IPS-18c (cell line): ENCODE measurements around the gene SPACA6.
"Not testable (repeated sequence)": the region's sequence is repeated elsewhere in the genome, so short reads cannot be mapped to it uniquely, and the experiment has no call there.

Experiments used
- H3K4me3 ChIP-seq: 2 replicates; pipeline ENCODE4 v1.7.0; 2013; ENCODE audit warnings: low read depth, mild to moderate bottlenecking, low read length, moderate library complexity; ENCODE audit not compliant: insufficient read depth
- H3K9me3 ChIP-seq: one replicate; pipeline ENCODE4 v1.6.1; 2013; ENCODE audit warnings: mild to moderate bottlenecking, low read length, moderate library complexity; ENCODE audit not compliant: control insufficient read depth, insufficient read depth

SPACA6 gene, protein sequence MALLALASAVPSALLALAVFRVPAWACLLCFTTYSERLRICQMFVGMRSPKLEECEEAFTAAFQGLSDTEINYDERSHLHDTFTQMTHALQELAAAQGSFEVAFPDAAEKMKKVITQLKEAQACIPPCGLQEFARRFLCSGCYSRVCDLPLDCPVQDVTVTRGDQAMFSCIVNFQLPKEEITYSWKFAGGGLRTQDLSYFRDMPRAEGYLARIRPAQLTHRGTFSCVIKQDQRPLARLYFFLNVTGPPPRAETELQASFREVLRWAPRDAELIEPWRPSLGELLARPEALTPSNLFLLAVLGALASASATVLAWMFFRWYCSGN

DNA sequence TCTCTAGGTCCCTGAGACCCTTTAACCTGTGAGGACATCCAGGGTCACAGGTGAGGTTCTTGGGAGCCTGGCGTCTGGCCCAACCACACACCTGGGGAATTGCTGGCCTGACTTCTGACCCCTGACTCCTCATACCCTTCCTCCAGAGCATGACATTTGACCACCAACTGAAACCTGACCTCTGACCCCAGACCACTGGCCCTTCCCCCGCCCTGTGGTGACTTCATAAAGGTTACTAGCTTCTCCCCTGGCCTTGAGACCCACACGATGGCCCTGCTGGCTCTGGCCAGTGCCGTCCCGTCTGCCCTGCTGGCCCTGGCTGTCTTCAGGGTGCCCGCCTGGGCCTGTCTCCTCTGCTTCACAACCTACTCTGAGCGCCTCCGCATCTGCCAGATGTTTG is at the start of gene SPACA6:
Gene SPACA6, plus strand, starts transcription at position 71 of the 400 bp plus-strand sequence. Its CDS starts 197 bp downstream, at position 268.
- no peaks in the 10 kb centered on the region for H3K9me3 ChIP-seq
- H3K4me3 ChIP-seq: no peak within 1 kb of the TSS

DNA sequence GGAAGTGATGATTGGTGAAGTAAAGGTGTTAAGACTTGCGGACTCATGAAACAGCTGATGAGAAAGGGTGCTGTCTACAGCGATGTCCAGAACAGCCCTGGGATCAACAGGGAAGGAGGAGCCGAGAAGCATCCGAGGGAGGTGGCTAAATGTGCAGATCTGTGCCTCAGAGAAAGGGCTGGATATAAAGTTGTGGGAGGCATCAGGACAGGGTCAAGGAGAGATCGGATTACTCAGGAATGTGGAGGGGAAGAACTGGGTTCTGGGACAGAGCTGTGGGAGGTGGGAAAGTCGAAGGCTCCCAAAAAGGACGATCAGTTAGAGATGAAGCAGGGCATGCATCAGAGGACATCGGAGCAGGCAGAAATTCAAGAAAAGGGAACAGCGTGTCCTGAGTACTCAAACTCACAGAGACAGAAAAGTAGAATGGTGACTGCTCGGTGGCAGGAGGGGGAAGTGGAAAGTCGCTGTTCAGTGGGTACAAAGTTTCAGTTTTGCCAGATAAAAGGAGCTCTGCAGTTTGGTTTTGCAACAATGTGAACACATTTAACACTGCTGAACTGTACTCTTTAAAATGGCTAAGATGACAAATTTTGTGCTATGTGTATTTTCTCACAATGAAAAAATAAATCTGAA is 48.4 kb upstream of the SPACA6 start:
- Histone ChIP-seq H3K9me3 (no peaks in the 10 kb centered on the region), H3K4me3 (no peak overlapping the region)

DNA sequence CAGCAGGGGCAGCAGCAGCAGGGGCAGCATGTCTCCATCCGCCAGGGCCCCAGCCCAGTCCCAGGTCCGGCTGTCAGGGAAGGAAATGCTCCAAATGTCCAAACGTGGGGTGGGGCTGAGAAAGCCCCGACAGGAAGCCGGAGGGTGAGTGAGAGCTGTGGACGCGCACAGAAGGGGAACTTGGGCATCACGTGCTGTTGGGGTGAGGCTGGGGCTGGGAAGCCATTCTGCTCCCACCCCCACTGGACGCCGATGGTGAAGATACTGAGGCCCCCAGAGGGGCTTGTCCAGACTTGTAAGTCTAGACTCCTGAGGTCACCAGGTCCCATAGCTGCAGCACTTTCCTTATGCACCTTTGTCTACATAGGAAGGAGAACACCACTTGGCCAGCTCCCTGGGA is 46.4 kb upstream of the SPACA6 start, which contains the start of gene SIGLEC14:
Gene SIGLEC14, minus strand, starts transcription at position 96 of the 400 bp plus-strand sequence. Its CDS starts 66 bp downstream, at position 30.
- H3K4me3 ChIP-seq, H3K9me3 ChIP-seq: not testable (repeated sequence)

GRCh38 chr19:51647318-51647717 is 45.8 kb upstream of the SPACA6 start:
- Histone ChIP-seq H3K9me3 (peaks cover 3% of the 10 kb centered on the region), H3K4me3 (no peak overlapping the region)

- H3K4me3 ChIP-seq: no peak overlapping the region
- peaks cover 4% of the 10 kb centered on the region for H3K9me3 ChIP-seq
Observed at GRCh38 chr19:51651216-51651846, 41.8 kb upstream of the SPACA6 start.

GRCh38 chr19:51652266-51652665 is 40.9 kb upstream of the SPACA6 start:
- Histone ChIP-seq H3K4me3 (no peak overlapping the region), H3K9me3 (peaks cover 4% of the 10 kb centered on the region)

- H3K4me3 ChIP-seq: no peak overlapping the region
- H3K9me3 ChIP-seq: peaks cover 4% of the 10 kb centered on the region
Observed at GRCh38 chr19:51653162-51653561, 40.0 kb upstream of the SPACA6 start.

GRCh38 chr19:51654783-51655182 is 38.3 kb upstream of the SPACA6 start:
- Histone ChIP-seq H3K9me3 (peaks cover 4% of the 10 kb centered on the region), H3K4me3 (no peak overlapping the region)

DNA sequence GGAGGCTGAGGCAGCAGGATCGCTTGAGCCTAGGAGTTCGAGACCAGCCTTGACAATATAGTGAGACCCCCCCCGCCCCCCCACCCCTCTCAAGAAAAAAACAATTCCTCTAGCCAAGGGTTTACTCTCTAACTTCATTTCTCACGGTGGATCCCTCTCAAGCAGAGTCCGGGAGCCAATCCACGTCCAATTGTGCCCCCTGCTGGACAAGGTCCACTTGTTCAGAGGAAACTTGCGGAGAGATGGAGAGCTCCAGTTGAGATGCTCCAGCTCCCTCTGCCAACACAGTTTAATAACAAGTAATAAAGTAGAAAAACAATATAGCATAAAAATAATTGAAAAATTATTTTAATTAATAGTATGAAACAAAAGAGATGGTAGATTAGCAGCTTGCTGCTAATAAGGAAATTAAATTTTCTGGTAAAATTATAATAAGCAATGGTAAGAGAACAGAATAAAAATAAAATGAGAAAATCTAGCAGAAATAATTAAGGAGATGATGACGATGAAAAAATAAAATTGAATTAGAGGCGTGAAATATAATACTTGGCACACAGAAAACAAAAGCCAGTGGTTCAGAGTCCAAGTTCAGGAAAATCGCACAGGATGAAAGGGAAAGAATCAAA is 32.0 kb upstream of the SPACA6 start:
- H3K4me3 ChIP-seq: no peak overlapping the region
- H3K9me3 ChIP-seq: no peaks in the 10 kb centered on the region

DNA sequence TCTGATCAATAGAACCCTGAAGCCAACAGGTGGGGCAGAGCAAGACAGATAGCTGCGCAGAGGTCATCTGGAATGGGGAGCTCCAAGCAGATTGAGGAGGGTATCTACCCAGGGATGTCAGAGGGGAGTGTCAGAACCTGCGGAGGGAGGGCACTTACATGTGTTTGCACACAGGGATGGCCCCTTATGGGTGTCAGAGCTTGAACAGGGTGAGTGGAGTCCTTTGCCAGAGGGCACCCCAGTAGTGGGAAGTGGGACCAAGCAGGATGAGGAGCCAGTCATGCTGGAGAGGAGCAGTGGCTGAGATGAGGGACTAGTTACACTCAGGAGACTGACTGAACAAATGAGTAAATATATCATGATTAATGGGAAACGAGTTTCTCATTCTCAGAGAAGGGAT is 29.5 kb upstream of the SPACA6 start:
- Histone ChIP-seq H3K9me3 (peaks cover under 1% of the 10 kb centered on the region), H3K4me3 (no peak overlapping the region)

- Histone ChIP-seq H3K9me3 (peaks cover 2% of the 10 kb centered on the region), H3K4me3 (no peak overlapping the region)
Observed at GRCh38 chr19:51664131-51664530, 29.0 kb upstream of the SPACA6 start.

- Histone ChIP-seq H3K9me3 (peaks cover 2% of the 10 kb centered on the region), H3K4me3 (no peak overlapping the region)
Observed at GRCh38 chr19:51664997-51665396, 28.1 kb upstream of the SPACA6 start.

DNA sequence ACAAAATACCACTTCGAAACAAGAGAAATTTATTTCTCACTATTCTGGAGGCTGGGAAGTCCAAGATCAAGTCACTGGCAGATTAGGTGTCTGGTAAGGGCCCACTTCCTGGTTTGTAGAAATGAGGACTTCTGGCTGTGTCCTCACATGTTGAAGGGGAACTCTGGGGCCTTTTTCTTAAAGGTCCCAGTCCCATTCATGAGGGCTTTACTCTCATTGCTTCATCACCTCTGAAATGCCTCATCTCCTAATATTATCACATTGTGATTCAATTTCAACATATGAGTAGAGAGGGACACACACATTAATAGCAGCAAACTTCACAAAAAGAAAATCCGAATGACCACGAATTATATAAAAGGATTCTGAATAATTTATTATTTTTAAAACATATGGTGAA is 24.9 kb upstream of the SPACA6 start:
- peaks cover 2% of the 10 kb centered on the region for H3K9me3 ChIP-seq
- no peak overlapping the region for H3K4me3 ChIP-seq

DNA sequence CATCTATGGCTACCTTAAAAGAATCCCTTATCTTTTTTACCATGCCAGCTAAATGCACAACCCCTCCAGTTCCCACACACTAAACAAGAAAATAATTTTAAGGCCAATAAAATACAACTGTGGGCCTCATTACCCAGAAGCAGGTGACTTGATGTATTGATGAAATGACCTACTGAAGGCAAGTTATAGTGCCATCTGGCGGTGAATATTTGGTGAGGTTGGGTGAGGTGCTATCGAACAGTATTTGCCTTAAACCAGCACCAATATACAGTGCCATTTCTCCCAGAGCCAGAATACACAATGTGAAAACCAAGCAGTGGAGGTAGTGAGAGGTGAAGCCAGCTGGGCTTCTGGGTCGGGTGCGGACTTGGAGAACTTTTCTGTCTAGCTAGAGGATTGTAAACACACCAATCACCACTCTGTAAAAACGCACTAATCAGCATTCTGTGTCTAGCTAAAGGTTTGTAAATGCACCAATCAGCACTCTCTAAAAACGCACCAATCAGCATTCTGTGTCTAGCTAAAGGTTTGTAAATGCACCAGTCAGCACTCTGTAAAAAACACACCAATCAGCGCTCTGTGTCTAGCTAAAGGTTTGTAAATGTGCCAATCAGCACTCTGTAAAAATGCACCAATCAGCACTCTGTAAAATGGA is 17.1 kb upstream of the SPACA6 start:
- H3K9me3 ChIP-seq: not testable (repeated sequence)

GRCh38 chr19:51676566-51677083 is 16.5 kb upstream of the SPACA6 start:
- H3K4me3 ChIP-seq: no peak overlapping the region
- H3K9me3 ChIP-seq: no peaks in the 10 kb centered on the region

More for the DNA sequence above, 17.1 kb upstream of the SPACA6 start:
- not testable (repeated sequence) for H3K4me3 ChIP-seq

DNA sequence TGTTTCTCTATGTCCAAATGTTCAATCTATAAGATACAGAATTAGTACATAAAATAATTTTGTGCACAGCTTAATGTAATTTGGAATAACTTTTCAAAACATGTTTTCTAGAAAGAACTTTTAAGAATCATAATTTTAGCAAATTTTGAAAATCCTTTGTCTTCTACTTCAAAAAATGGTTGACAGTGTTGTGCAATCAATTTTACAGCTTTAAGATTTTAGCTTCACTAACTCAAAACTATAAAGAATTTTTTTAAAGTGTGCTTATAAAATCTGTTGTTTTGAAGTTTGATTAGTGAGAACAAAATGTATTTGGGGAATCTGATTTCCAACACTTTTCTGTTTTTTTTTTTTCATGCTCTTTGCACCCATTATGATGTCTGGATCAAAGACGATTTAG is 12.7 kb upstream of the SPACA6 start:
- Histone ChIP-seq H3K9me3 (peaks cover 9% of the 10 kb centered on the region), H3K4me3 (no peak overlapping the region)
